Duodenal mucosa (tissue), 2 donors: ENCODE data around the gene NPIPB6.
"Not testable (repeated sequence)": the region's sequence is repeated elsewhere in the genome, so short reads cannot be mapped to it uniquely, and the experiment has no call there.

Experiments used
- H3K27ac ChIP-seq: one replicate; pipeline ENCODE4 v1.7.0; 2013; ENCODE audit warnings: low read depth, low read length
- H3K27me3 ChIP-seq, 2 donors: one replicate each; pipeline ENCODE4 v1.7.0; 2013; ENCODE audit warnings: low read length in 2 of 2, control low read depth in 1 of 2; ENCODE audit not compliant: insufficient read depth in 2 of 2, control insufficient read depth in 1 of 2
- H3K36me3 ChIP-seq, 2 donors: one replicate each; pipeline ENCODE4 v1.7.0; 2013; ENCODE audit warnings: low read length in 2 of 2, control low read depth in 1 of 2; ENCODE audit not compliant: insufficient read depth in 2 of 2, control insufficient read depth in 1 of 2
- H3K4me1 ChIP-seq, 2 donors: one replicate each; pipeline ENCODE4 v1.7.0; 2013; ENCODE audit warnings: low read length in 2 of 2, control low read depth in 1 of 2; ENCODE audit not compliant: insufficient read depth in 2 of 2, control insufficient read depth in 1 of 2
- H3K4me3 ChIP-seq, 2 donors: one replicate each; pipeline ENCODE4 v1.7.0; 2013; ENCODE audit warnings: low read length in 2 of 2, low read depth in 1 of 2
- H3K9ac ChIP-seq, 2 donors: one replicate each; pipeline ENCODE4 v1.7.0; 2013; ENCODE audit warnings: low read length in 2 of 2, low read depth in 1 of 2
- H3K9me3 ChIP-seq, 2 donors: one replicate each; pipeline ENCODE4 v1.7.0; 2013; ENCODE audit warnings: low read length in 2 of 2, control low read depth in 1 of 2; ENCODE audit not compliant: control insufficient read depth in 1 of 2

Gene NPIPB6

DNA sequence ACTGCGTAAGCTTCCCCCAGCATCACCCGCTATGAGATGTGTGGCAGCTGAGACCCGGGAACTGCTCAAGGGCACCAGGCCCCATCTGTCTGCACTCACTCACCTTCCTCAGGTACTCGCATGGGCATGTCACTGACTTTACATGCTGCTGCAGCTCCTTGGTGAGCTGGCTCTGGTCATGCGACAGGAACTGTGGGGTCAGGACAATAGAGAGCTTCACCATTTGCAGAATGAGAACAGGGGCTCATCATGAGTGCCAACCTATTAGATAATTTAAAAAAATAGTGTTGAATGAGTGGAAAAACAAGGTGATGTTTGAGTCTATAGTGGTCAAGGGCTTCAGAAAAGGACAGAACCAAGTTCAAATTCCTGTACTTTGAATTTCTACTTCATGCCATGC is 708 bp downstream of the NPIPB6 start:
- H3K36me3 ChIP-seq, H3K9ac ChIP-seq, H3K27ac ChIP-seq, H3K4me1 ChIP-seq, H3K9me3 ChIP-seq, H3K4me3 ChIP-seq, H3K27me3 ChIP-seq: not testable (repeated sequence)

DNA sequence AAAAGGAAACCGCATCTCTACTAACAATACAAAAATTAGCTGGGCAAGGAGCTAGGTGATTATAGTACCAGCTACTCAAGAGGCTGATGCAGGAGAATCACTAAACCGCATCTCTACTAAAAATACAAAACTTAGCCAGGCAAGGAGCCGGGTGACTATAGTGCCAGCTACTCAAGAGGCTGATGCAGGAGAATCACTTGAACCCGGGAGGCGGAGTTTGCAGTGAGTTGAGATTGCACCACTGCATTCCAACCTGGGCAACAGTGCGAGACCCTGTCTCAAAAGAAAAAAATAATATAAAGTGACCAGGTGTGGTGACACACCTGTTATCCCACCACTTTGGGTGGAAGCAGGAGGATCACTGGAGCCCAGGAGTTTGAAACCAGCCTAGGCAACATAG is 25.1 kb downstream of the NPIPB6 start:
- H3K9me3 ChIP-seq, H3K9ac ChIP-seq, H3K27ac ChIP-seq, H3K4me3 ChIP-seq, H3K27me3 ChIP-seq, H3K36me3 ChIP-seq, H3K4me1 ChIP-seq: not testable (repeated sequence)

DNA sequence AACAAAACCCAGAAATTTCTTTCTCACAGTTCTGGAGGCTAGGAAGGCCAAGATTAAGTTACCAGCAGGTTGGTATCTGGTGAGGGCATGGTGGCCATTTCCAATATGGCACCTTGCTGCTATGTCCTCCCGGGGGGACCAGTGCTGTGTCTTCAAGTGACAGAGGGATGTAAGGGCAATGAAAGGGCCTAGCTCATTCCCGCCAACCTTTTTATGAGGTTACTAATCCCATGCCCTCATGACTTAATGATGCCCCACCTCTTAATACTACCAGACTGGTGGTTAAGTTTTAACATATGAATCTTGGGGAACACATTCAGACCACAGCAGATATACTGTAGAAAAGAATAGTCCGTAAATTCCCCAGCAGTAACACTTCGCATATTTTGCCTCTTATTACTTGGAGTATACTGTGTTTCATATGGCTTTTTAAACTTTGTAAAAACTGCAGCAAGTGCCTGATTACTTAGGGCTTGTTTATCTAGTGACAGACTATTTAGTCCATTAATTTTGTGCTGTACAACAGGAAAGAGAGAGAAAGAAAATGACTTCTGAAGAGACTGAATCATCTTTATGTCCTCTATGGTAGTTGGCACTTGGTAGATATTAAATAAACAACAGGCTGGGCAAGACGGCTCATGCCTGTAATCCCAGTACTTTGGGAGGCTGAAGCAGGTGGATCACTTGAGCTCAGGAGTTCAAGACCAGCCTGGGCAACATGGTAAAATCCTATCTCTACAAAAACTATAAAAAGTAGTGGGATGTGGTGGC is 26.2 kb downstream of the NPIPB6 start:
- H3K27ac ChIP-seq, H3K9me3 ChIP-seq, H3K9ac ChIP-seq, H3K4me3 ChIP-seq, H3K27me3 ChIP-seq, H3K4me1 ChIP-seq, H3K36me3 ChIP-seq: not testable (repeated sequence)

DNA sequence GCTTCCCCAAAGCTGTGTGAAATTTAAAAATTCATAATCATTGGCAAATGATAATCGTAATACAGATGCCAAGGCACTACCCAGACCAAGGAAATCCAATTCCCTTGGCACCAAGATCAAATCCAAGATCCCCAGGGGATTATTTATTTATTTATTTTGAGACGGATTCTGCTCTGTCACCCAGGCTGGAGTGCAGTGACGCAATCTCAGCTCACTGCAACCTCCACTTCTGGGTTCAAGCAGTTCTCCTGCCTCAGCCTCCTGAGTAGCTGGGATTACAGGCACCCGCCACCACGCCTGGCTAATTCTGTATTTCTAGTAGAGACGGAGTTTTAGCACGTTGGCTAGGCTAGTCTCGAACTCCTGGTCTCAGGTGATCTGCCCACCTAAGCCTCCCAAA is 27.6 kb downstream of the NPIPB6 start:
- H3K36me3 ChIP-seq, H3K27me3 ChIP-seq, H3K9me3 ChIP-seq, H3K4me1 ChIP-seq, H3K4me3 ChIP-seq, H3K27ac ChIP-seq, H3K9ac ChIP-seq: not testable (repeated sequence)

DNA sequence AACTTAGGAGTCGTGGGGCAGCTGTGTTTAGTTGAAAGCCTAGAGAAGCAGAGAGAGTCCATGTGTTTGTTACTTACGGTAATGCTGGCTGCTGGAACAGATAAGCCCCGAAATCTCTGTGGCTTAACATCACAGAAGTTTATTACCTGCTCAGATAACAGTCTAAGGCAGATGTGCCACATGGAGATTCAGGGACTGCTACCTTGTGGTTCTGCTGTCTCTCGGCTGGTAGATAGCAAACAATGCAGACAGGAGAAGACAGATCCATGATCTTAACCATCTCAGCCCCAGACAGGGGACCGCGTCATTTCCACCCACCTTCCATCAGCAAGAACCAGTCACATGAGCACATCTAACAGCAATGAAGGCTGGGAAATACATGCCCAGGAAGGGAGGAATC is 30.7 kb downstream of the NPIPB6 start:
- H3K27me3 ChIP-seq, H3K9ac ChIP-seq, H3K4me3 ChIP-seq, H3K4me1 ChIP-seq, H3K27ac ChIP-seq, H3K36me3 ChIP-seq, H3K9me3 ChIP-seq: not testable (repeated sequence)

DNA sequence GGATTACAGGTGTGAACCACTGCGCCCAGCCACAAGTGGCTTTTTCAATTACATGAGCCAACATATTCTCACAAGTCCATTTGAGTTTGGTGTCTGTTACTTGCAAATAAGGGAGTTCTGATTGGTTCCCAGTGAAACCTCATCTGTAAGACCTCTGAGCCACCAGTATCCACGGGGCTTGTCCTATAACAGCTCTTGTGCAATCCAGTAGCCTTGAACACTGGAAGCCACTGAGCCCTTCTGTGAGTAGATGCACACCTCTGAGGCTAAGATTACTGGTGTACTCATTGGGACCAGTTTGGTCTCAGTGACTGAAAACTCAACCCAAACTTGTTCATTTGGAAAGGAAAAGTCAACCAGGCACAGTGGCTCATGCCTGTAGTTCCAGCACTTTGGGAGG is 32.3 kb downstream of the NPIPB6 start:
- H3K27ac ChIP-seq, result not testable (repeated sequence)

DNA sequence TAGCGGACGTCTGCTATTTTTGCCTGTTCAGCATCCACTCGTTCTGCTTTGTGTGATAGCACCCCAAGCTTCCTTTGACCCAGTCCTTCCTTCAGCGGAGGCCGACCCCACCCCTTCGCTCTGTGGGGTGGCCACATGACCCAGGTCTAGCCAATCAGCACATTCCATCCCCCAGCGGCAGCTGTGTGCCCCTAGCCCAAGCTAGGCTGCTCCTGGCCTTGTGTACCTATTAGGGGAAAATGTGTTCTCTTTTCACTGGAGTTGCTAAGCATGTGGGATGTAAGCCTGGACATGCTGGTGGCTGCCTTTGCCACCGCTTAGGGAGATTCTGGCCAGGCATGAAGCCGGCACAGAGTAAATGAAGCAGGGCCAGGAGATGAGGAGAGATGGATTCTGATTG is 33.1 kb downstream of the NPIPB6 start:
- H3K27me3 ChIP-seq, H3K9ac ChIP-seq: not testable (repeated sequence)

More for the DNA sequence above, 32.3 kb downstream of the NPIPB6 start:
- H3K36me3 ChIP-seq, H3K27me3 ChIP-seq, H3K4me1 ChIP-seq, H3K9ac ChIP-seq, H3K4me3 ChIP-seq, H3K9me3 ChIP-seq: not testable (repeated sequence)

DNA sequence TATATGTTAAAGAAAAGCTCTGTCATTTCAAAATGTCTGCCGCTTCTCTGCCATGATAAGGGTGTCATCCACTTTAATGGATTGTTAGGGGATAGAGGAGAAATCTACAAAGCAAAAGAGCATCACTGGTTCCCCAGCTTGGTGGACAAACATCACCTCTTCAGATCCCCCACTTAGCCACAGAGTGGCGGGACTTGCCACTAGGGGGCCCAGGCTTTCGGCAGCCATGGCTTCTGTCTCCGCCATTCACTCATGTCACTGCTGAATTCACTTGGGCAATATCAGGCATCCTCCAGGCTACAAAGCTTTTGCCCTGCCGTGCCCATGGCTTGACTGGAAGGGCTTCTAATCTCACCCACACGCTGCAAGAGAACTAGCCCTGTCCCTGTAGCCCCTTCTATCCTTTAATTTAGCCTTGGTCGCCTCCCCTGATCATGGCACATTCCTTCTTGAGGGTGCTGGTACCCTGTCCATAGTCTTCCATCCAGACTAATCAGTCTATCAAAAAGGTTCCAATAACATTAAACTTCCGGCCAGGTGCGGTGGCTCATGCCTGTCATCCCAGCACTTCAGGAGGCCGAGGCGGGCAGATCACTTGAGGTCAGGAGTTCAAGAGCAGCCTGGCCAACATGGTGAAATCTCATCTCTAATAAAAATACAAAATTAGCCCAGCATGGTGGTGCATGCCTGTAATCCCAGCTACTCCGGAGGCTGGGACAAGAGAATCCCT is 36.3 kb downstream of the NPIPB6 start:
- H3K9ac ChIP-seq, result no peak overlapping the region
- no peaks in the 10 kb centered on the region for H3K4me1 ChIP-seq
- no peak overlapping the region for H3K27ac ChIP-seq
- H3K4me3 ChIP-seq, result no peak overlapping the region
- no peaks in the 10 kb centered on the region for H3K9me3 ChIP-seq
- no peaks in the 10 kb centered on the region for H3K36me3 ChIP-seq
- H3K27me3 ChIP-seq, result no peaks in the 10 kb centered on the region

More for the DNA sequence above, 33.1 kb downstream of the NPIPB6 start:
- not testable (repeated sequence) for H3K36me3 ChIP-seq, H3K4me1 ChIP-seq, H3K27ac ChIP-seq, H3K9me3 ChIP-seq, H3K4me3 ChIP-seq

DNA sequence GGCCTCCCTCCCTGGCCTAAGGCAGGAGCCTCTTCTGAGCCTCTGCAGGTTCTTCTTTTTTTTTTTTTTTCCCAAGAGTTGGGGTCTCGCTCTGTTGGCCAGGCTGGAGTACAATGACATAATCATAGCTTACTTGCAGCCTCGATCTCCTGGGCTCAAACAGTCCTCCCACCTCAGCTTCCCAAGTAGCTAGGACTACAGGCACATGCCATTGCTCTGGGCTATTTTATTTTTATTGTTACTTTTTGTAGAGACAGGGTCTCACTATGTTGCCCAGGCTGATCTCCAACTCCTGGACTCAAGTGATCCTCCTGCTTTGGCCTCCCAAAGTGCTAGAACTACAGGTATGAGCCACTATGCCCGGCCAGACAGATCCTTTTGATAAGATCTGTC is 38.4 kb downstream of the NPIPB6 start:
- Histone ChIP-seq H3K27ac (no peak overlapping the region), H3K9ac (no peak overlapping the region), H3K9me3 (no peaks in the 10 kb centered on the region), H3K27me3 (no peaks in the 10 kb centered on the region), H3K4me3 (no peak overlapping the region), H3K36me3 (no peaks in the 10 kb centered on the region), H3K4me1 (no peaks in the 10 kb centered on the region)

DNA sequence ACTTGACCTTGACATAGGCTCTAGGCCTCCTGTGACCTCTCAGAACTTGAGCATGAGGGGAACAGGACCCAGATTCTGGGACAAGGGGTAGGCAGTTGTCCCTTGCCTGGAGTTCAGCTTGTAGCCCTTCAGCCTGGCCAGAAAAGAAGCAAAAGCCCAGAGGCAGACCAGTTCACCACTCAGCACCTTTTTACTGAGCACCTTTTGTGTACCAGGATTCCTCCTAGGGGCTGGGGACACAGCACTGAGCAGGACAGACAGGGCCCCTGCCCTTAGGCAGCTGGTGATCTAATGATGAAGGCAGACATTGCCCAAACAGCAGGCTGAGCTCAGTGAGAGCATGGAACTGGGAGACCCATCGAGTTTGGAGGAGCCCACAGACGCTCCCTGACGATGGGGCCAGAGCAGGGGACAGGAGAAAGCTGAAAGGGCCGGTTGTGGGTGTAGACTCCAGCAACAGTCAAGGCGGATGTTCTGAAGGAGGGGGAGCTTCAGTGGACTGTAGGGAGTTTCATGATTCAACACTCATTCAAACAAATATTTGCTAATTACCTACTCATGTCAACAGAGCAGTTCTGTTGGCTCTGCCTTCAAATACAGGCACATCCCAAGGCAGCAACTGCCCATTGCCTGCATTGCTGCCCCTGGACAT is 38.9 kb downstream of the NPIPB6 start:
- Histone ChIP-seq H3K27ac (no peak overlapping the region), H3K9me3 (no peaks in the 10 kb centered on the region), H3K9ac (no peak overlapping the region), H3K36me3 (no peaks in the 10 kb centered on the region), H3K4me1 (no peaks in the 10 kb centered on the region), H3K4me3 (no peak overlapping the region), H3K27me3 (no peaks in the 10 kb centered on the region)
